Mucosa of descending colon (tissue), 3 donors: ENCODE results near the gene VPS37B. TPM values are rescaled to one million over a fixed set of nuclear protein-coding genes. Genes with fewer than 3 reads are reported as not detected.
A peak's percentile ranks its signal among the peaks of the same experiment; 100 is the strongest.

Source experiments
- ATAC-seq: fragments of 200-7000 bp; cut with Tn5 transposase; one replicate; pipeline ENCODE4 v1.9.1; 2020; ENCODE audit warnings: mild to moderate bottlenecking, moderate library complexity
- DNase-seq, 3 donors: peaks; one replicate each; pipeline ENCODE4 v3.0.0-alpha.2; 2020
- H3K36me3 ChIP-seq: fragments of 200-600 bp; one replicate; pipeline ENCODE4 v1.8.0; 2021; ENCODE audit warnings: low read depth, mild to moderate bottlenecking
- H3K4me1 ChIP-seq: fragments of 200-600 bp; one replicate; pipeline ENCODE4 v1.8.0; 2021; ENCODE audit warnings: low read depth, mild to moderate bottlenecking
- H3K4me3 ChIP-seq: fragments of 200-600 bp; one replicate; pipeline ENCODE4 v1.8.0; 2021; ENCODE audit warnings: mild to moderate bottlenecking
- H3K9me3 ChIP-seq: fragments of 200-600 bp; one replicate; pipeline ENCODE4 v1.8.0; 2021; ENCODE audit warnings: mild to moderate bottlenecking
- intact Hi-C, 2 donors: fragments of 100-400 bp; cut with DNase I in 1 of 2; cut with micrococcal nuclease in 1 of 2; formaldehyde crosslinking; loops; one replicate each; pipeline versions ENCODE4 v1.11.0 to v1.11.1; 2022; cut with DNase I, micrococcal nuclease
- total RNA-seq, 3 donors: library from RNA; stranded (reverse); fragmentation: NEBNext Ultra II Directional in 2 of 3; extraction: Animal tissue kit (Norgen Biotek cat#: 25700) in 2 of 3; gene quantifications; one replicate each; pipeline versions ENCODE4 v1.2.1 to v1.2.4, GENCODE V29; 2021 to 2023
- TF ChIP-seq, protein P1 (sequence below): fragments of 200-600 bp; IDR thresholded peaks from one replicate; pipeline ENCODE4 v1.8.0; 2022; ENCODE audit warnings: antibody characterized with exemption, mild to moderate bottlenecking
- donor health status: DM: no; HTN: no; CAD: no; lungs with moderate emphysema.
- donor health status: DM: no; HTN: no; CAD: no.
- donor health status: DM: no; HTN: yes; CAD: no.

Gene VPS37B
- total RNA-seq, 3 donors from 2014 or later: 50.7 to 108 (median 81.8) TPM

DNA sequence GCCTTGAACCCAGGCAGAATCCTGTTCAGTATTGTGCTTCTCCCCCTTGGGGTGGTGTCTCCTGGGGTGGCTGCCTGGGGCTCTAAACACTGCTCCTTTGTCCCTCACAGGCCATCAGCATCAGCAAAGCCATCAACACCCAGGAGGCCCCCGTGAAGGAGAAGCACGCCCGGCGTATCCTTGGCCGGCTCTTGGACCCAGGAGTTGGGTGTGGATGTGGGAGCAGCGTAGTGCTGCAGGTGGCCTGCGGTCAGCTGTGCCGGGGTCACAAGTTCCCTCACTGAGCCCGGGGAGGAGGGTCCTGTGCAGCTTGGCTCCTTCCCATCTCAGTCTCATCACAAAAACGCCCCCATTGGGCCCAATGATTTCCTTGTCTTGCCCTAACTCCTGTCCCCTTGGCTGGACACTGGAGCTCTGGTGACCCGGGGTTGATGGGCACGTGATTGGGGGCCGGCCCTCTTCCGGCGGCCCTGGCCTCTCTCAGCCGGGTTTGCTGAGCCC is 48.0 kb downstream of the VPS37B start:
- DNase-seq (no peak), ATAC-seq (no peak)
- intact Hi-C loops: no loop called here
- TF ChIP-seq, protein P1, sequence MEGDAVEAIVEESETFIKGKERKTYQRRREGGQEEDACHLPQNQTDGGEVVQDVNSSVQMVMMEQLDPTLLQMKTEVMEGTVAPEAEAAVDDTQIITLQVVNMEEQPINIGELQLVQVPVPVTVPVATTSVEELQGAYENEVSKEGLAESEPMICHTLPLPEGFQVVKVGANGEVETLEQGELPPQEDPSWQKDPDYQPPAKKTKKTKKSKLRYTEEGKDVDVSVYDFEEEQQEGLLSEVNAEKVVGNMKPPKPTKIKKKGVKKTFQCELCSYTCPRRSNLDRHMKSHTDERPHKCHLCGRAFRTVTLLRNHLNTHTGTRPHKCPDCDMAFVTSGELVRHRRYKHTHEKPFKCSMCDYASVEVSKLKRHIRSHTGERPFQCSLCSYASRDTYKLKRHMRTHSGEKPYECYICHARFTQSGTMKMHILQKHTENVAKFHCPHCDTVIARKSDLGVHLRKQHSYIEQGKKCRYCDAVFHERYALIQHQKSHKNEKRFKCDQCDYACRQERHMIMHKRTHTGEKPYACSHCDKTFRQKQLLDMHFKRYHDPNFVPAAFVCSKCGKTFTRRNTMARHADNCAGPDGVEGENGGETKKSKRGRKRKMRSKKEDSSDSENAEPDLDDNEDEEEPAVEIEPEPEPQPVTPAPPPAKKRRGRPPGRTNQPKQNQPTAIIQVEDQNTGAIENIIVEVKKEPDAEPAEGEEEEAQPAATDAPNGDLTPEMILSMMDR: no peak
- Histone ChIP-seq H3K4me3 (no peak overlapping the region), H3K36me3 (no peaks in the 10 kb centered on the region), H3K4me1 (no peaks in the 10 kb centered on the region), H3K9me3 (no peaks in the 10 kb centered on the region)

DNA sequence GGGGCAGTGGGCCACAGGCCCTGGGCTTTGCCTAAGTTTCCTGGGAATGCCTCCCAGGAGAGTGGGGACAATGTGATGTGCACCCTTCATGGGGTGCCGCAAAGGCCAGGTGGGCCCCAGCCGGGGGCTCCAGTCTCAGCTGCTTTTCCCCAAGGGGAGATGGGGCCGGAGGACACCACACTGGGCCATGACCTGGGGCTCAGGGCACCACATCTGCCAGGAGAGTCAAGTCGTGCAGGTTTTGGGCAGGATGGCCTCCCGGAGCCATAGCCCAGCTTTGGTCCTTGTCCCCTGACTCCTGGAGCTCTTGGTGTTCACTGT is 48.4 kb downstream of the VPS37B start:
- H3K4me3 ChIP-seq: no peak overlapping the region
- no peaks in the 10 kb centered on the region for H3K36me3 ChIP-seq
- no peak for DNase-seq
- no peak for ATAC-seq
- TF ChIP-seq, protein P1: no peak
- H3K4me1 ChIP-seq: no peaks in the 10 kb centered on the region
- intact Hi-C loops: no loop called here
- no peaks in the 10 kb centered on the region for H3K9me3 ChIP-seq

DNA sequence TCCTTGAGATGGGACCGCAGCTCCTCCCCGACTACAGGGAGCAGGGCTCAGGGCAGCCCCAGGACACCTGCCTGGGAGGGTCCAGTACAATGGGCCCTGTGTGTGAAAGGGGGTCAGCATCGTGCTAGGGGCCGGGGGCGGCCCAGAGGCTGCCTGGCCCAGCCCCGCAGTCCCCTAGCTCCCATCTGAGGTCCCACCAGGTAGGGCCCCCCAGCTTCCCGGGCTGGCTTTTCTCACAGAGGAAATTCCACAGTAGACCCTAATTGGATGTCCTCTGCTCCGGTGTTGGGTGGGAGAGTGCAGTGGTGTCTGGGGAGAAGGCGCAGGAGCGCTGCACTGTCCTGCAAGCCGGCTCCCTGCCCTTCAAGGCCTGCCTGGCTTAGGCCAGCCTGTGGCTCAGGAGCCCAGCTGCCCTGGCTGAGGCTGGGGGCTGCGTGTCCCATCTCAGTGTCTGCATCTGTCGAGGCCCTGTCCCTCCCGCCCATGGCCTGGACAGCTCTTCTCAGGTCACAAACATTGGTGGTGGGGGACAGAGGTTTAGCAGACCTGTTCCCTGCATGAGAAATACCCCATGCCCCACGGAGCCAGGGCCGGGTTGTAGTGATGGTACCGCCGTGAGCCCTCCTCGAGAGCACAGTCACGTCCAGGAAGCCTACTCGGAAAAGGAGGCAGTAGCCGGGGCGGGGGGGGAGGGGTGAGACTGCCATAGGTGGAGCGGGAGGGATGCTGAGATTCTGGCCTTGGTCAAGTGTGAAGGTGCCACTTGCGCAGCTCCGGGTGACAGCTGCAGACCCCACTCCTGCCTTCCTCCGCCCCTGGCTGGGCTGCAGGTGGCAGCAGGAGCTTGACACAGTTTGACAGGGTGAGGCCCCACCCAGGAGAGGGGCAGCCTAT is 49.1 kb downstream of the VPS37B start:
- no peaks in the 10 kb centered on the region for H3K4me1 ChIP-seq
- DNase-seq (peak in 1 of 3 donors; percentile 31), ATAC-seq (no peak)
- TF ChIP-seq, protein P1: no peak
- intact Hi-C loops: no loop called here
- no peaks in the 10 kb centered on the region for H3K36me3 ChIP-seq
- H3K4me3 ChIP-seq: no peak overlapping the region
- H3K9me3 ChIP-seq: no peaks in the 10 kb centered on the region

DNA sequence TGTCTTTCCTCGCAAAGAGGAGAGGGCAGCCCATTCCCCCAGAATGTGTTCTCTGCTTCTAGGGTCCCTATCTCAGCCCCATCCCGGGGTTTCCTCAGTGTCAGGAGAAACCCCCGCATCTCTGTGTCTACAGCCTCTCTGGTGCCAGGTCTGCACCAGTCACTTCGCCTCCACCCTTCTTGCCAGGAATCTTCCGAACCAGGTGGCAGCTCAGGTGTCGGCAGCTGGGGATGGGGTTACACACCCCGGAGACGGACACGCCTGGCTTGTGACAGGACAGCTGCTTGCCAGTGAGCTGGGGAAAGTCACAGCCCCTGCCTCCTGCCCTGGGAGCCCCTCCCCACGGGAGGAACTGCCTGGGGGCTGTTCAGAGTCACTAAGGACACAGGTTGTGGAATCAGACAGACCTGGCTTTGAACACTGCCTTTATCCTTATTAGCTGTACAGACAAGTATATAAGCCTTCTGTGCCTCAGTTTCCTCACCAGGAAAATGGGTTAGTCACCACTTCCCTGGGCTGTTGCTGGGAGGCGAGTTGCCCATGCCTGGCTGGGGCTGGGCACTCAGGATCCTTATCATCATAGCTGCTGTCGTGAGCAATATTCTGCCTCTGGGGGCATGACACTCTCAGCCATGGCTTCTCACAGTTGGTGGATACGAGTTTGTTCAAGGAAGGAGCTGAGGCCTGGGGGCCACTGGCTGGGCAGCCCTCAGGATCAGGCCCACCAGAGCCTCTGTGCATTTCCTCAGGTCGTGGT is 49.9 kb downstream of the VPS37B start:
- intact Hi-C loops: no loop called here
- Histone ChIP-seq H3K4me1 (no peaks in the 10 kb centered on the region), H3K4me3 (no peak overlapping the region), H3K9me3 (no peaks in the 10 kb centered on the region), H3K36me3 (no peaks in the 10 kb centered on the region)
- TF ChIP-seq, protein P1: no peak
- ATAC-seq (no peak), DNase-seq (peak in 1 of 3 donors; percentile 34)

DNA sequence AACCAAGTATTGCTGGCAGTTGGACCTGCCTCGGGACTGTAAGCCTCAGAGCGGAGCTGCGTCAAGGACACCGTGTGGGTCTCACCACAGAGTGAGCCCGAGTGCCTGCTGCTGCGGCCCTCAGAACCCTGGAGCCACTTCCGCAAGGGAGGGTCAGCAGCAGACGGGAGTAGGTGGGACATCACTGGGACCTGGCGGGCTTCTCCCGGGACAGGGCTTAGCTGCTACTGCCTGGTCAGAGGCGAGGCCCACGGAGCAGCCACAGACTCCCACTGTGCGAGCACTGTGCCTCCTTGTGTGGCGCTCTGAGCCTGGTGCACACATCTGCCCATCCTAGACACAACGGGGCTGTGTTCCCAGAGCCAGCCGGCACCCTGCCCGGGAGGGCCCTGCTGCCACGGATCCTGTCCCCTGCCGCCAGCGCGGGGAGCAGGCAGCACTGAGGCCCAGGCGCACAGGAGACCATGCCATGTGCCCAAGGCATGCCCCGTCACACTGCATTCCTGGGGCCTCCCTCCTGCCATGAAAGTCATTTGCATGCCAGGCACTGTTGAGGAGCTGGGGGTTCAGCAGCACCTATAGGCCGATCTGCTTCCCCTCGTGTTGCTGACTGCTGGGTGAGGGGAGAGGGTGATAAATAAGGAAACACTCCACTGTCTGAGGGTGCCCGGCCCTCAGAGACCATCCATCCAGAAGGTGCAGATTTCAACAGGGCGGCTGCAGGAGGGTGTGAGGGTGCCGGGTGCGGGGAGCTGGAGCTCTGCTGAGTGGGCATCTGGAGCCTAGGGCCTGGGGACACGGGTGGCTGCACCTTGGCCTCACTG is 50.7 kb downstream of the VPS37B start:
- Histone ChIP-seq H3K4me1 (peaks cover 5% of the 10 kb centered on the region), H3K36me3 (no peaks in the 10 kb centered on the region), H3K9me3 (no peaks in the 10 kb centered on the region), H3K4me3 (no peak overlapping the region)
- peak in 1 of 3 donors; percentile 38 for DNase-seq
- TF ChIP-seq, protein P1: no peak
- intact Hi-C loops: no loop called here
- ATAC-seq: no peak
